DMS53 (cell line): ENCODE data around the gene C8G.

Experiments
- DNase-seq: peaks from one replicate; lab custom pipeline; 2025; lab: John Stamatoyannopoulos, UW

The C8G gene

DNA sequence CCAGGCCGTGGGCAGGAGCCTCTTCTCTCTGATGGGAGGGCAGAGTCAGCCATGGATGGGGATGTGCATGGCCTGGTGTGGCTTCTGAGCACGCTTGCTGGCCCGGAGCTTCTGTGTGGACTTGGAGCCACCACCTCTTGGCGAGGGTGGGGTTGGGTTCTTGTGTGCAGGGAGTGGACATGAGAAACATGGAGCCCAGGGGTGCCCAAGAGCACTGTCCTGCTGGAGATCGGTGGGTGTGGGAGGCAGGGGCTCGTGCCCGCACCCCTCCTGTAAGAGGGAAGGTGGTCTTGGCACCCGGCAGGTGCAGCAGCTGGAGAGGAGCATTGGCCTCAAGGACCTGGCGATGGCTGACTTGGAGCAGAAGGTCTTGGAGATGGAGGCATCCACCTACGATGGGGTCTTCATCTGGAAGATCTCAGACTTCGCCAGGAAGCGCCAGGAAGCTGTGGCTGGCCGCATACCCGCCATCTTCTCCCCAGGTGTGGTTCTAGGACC, 24.3 kb upstream of the C8G start:
- DNase-seq, result no peak

DNA sequence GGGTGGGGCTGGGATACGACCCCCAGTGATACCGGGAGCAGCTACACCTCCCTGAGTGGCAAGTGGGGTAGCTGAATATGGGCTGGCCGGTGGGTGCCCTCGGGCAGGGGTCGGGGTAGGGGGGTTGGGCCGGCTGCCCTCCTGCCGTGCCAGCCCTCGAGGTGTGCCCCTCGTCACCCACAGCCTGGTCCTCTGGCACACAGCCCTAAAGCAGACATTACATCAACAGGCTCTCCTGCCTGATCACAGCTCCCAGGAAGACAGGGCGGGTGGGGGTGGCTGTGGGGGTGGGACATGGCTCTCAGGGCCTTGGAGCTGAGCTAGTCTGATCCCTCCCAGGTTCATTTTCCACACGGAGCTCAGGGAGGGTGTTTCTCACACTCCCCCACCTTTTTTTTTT, 23.7 kb upstream of the C8G start:
- DNase-seq, result no peak

DNA sequence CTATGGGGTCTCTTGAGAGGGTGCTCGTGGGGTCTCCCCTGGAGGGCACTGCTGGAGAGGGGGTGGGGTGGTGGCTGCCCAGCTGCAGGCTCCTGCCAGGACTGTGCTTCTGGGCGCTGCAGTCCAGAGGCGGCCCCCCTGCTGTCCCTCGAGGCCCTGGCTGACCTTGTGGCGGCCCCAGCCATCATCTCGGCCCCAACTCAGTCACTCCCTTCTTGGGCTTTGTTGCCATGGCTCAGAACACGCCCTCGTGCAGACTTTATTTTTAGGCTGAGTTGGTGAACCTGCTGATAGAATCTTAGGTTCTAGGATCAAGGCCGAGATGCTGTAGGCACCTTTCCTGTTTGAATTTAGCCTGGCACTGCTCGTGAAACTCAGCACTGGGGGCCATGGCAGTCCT, 23.3 kb upstream of the C8G start:
- DNase-seq, result no peak

DNA sequence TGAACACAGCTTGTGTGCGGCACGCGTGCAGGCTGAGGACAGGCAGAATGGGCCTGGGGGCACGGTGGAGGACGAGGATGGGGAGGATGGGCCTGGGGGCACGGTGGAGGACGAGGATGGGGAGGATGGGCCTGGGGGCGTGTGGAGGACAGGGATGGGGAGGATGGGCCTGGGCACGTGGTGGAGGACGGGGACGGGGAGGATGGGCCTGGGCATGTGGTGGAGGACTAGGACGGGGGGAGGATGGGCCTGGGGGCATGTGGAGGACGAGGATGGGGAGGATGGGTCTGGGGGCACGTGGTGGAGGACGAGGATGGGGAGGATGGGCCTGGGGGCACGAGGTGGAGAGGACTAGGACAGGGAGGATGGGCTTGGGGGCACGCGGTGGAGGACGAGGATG, 22.5 kb upstream of the C8G start:
- DNase-seq, result no peak

DNA sequence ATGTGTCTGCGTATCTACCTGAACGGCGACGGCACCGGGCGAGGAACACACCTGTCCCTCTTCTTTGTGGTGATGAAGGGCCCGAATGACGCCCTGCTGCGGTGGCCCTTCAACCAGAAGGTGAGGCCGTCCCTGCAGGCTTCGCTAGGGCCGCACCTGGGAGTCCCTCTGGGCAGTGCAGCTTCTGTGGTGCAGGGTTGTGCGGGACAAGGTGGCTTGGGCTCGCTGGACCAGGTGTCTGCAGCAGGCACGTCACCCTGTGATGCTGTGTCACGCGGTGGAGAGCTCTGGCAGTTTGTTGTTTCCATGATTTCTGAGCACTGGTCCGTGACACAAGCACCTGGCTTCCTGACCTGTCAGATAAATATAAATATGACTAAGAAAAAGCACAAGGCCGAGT, 21.2 kb upstream of the C8G start:
- peak; percentile 99 for DNase-seq

DNA sequence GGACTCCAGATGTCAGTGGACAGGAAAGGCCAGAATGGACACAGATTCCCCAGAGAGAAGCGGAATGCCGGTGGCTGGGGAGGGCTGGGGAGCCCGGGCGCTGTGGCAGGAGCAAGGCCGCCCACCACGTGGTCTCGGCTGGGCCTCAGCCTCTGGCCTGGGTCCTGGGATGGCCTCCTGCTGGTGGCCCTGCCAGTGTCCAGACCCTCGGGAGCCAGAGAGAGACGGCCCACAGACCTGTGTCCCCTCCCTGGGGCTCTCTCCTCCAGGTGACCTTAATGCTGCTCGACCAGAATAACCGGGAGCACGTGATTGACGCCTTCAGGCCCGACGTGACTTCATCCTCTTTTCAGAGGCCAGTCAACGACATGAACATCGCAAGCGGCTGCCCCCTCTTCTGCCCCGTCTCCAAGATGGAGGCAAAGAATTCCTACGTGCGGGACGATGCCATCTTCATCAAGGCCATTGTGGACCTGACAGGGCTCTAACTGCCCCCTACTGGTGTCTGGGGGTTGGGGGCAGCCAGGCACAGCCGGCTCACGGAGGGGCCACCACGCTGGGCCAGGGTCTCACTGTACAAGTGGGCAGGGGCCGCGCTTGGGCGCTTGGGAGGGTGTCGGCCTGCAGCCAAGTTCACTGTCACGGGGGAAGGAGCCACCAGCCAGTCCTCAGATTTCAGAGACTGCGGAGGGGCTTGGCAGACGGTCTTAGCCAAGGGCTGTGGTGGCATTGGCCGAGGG, 19.5 kb upstream of the C8G start:
- DNase-seq, result no peak

DNA sequence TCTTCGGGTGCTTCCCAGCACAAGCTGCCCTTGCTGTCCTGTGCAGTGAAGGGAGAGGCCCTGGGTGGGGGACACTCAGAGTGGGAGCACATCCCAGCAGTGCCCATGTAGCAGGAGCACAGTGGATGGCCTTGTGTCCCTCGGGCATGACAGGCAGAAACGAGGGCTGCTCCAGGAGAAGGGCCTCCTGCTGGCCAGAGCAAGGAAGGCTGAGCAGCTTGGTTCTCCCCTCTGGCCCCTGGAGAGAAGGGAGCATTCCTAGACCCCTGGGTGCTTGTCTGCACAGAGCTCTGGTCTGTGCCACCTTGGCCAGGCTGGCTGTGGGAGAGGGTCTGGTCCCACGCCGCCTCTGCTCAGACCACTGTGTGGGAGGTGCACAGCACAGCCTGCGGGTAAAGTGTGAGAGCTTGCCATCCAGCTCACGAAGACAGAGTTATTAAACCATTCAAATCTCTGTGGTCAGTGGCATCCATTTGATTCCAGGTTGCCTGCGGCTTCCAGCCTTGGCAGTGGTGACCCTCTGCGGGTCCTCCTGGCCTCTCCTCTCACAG, 18.8 kb upstream of the C8G start:
- no peak for DNase-seq

DNA sequence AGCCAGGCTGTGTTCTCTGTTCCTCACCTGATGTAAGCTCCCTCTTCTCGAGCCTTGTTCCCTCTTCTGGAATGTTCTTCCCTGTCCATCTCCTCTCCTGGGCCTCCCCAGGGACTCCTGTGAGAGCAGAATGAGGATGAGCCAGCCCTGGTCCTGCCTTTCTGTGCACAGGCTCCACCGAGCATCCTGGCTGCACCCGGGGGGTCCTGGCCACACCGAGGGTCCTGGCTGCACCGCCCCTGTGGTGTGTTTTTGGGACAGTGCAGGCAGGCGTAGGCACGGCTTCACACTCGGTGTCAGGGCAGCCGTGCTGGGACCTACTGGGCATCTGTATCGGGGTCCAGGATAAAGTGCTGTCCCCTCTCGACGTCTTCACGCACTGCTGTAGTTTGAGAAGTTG, 18.3 kb upstream of the C8G start:
- DNase-seq, result no peak

DNA sequence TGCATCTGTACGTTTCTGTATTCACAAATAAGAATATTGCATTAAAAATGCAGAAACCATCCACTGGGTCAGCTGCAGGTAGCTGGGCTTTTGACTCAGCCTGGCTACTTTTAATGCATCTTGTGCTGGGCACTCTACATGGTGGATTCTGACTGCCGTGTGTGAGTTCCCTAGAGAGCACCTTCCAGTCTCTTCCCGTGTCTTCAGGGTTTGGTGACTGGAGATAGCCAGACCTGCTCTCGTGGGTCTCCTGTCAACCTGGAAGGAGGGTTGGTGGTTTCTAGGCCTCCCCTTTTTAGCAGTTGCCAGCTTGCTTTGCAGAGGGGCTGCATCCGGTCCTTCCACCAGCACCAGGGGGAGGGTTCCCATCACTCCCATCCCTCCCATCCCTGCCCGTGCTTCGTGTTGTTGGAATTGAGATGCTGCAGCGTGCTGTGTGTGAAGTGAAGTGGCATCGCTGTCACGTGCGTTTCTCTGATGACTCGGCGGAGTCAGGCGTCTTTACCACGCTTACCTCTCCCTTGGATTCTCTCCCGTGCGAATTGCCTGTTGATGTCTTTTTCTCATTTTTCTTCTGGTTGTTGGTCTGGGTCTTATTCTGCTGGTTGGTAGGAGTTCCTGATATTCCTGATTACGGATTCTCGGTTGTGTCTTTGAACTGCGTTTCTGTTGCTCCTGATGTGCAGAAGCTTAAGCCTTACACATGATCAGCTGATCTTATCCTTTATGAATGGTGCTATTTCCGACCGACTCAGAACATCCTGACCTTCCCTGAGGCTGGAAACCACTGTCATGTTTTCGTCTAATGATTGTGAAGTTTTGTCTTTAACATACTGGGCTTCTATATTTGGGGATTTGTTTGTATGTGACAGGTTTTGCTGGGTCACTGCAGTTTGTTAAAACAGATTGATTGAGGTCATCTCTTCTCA, 17.4 kb upstream of the C8G start:
- no peak for DNase-seq

DNA sequence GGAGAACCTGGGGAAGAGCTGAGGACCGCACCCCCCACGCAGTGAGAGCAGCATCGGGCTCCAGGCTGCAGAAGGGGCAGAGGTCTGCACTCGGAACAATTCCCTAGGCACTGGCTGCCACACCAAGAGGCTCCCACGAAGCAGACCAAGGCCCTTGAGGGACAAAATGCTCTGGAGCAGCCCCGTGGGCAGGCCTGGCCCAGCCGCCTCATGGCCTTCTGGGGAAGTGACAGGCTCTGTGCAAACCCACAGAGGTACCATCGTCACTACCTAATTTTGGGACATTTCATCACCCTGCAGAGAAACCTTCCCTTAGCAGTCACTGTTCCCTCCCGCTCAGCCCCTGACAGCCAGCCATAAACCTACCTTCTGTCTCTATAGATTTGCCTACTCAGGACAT, 16.5 kb upstream of the C8G start:
- no peak for DNase-seq

DNA sequence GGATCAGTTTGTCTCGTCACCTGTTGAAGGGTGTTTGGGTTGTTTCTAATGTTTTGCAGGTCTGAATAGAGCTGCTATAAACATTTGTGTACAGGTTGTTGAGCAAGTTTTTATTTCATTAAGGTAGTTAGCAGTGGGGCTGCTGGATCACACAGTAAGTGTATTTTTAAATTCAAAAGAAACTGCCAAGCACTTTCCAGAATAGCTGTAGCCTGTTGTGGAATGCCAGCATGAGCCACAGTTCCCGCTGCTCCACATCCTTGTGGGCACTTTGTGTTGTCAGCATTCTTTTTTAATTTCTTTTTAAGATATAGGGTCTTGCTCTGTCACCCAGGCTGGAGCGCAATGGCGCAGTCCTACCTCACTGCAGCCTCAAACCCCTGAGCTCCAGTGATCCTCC, 15.0 kb upstream of the C8G start:
- DNase-seq, result no peak

DNA sequence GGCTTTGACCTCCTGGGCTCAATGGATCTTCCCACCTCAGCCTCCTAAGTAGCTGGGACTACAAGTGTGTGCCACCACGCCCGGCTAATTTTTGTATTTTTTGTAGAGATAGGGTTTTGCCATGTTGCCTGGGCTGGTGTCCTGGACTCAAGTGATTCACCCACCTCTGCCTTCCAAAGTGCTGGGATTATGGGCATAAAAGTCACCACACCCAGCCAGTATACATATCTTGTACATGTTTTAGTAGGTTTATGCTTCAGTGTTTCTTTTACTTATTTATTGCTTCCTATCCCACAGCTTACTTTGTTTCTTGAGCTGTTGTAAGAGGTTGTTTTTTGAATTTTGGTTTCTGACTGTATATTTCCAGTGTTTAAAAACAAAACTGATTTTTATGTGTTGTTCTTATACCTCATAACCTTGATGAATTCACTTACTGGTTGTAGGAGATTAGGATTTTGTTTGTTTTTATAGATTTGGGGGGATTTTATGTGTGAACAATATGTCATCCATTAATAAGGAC, 13.4 kb upstream of the C8G start:
- no peak for DNase-seq

DNA sequence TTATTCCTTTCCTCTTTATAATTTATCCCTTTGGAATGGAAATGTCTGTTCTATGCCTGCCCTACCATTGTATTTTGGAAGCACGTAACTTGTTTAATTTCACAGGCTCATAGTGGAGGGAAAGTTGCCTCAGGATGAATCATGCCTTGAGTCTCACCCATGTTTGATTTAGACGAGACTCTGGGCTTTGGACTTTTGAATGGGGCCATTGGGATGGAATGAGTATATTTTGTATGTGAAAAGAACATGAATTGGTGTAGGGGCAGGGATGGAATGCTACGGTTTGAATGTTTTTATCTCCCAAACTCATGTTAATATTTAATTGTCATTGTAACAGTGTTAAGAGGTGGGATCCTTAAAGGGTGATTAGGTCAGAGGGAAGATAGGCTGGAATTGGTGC, 10.8 kb upstream of the C8G start:
- no peak for DNase-seq

DNA sequence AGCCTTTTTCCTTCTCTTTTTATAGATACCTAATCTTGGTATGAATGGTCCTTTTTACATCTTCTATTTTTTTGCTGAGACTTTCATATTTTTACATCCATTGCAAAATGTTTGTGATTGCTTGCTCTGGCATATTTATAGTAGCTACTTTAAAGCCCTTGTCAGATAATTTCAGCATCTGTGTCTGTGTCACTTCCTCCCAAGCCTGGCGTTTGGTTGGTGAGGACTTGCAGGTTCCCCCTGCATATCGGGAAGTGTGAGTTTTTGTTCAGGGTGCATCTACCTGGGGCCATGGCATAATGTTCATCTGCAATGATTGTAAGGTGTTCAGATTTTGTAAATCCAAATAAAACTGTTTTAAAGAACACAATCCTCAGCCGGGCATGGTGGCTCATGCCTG, 9.4 kb upstream of the C8G start:
- no peak for DNase-seq

DNA sequence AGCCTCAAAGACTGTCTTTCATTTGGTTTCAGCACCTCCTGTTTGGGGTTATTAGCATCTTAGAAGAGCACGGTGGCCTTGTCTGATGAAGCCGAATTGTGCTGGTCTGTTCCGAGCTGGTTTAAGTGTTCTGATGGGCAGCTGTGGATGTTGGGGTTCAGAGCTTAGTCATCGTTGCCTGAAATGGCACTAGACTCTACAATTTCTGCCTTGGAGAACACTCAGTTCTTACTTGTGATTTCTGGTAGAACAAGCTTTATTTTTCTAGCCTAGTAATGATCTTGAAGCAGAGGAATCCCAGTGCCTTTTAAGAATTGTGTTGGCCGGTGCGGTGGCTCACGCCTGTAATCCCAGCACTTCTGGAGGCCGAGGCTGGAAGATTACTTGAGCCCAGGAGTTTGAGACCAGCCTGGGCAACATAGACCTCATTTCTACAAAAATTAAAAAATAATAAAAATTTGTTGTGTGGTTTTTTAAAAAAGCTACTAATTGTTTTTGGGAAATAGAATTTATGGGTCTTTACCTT, 8.3 kb upstream of the C8G start:
- DNase-seq, result no peak

DNA sequence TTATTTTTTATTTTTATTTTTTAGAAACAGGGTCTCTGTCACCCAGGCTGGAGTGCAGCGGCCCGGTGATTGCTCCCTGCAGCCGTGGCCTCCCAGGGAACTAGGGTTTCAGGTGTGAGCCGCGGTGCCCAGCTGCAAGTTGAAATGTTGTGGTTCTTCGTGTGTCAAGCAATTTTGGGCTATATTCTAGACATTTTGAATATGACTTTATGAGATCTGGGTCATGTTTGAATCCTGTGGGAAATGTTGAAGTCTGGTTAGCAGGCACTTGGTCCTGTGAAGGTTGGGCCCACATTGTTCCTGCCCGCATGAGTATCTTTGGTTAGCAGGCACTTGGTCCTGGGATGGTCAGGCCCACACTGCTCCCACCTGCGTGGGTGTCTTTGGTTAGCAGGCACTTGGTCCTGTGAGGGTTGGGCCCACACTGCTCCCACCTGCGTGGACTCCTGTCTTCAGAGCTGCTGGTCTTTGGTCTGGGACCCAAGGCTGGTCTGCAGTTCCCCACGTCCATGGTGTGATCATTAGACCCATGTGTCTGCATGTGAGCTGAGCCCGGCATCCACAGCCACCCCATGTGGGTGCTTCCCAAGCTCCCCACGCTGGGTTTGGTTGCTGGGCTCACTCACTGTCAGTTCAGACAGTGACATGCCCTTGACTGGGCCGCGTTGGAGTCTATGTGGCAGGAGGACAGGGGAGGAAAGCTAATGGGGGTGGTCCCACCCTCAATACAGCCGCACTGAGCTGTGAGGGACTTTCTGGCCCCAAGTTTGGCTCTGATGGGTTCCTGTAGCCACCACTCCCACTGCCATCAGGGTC, 7.6 kb upstream of the C8G start:
- DNase-seq, result no peak

DNA sequence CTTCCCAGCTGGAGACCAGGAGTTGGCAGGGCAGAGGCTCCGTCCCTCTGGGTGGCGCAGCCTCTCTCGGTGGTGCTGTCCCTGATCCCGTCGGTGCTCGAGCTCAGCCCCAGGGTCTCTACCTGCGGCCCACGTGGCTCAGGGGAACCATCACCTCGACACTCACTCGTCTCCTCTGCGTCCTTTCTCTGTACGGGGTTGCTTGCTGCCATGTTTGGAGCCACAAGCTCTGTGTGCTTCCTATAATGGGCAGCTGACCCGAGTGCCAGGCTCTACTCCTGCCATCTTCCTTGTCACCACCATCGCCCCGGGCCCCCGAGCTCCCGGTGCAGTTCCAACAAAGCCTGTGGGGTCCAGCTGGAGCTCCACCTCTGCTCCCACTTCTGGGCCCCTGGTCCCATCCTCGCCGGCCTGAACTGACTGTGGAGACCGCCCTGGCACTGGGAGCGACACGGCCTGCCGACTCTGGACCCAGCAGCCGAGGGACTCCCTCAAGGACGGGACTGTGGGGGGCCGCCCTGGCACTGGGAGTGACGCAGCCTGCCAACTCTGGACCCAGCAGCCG, 5.5 kb upstream of the C8G start:
- DNase-seq, result no peak

DNA sequence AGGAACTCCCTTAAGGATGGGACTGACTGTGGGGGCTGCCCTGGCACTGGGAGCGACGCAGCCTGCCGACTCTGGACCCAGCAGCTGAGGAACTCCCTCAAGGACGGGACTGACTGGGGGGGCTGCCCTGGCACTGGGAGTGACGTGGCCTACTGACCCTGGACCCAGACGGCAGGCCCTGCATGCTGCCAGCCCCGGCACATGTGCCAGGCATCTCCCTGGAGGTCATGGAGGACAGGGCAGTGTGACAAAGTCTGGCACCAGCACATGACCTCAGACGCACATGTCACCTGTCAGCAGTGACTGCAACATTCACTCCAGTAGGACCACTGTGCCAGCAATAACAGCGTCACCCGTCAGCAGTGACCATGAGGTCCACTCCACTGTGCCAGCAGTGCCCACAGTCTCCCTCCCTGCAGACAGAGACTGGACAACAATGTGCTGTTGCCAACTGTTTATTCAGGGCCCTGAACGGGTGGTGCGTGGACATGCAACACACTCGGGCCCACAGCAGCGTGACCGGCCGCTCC, 5.0 kb upstream of the C8G start:
- DNase-seq, result peak; percentile 46

DNA sequence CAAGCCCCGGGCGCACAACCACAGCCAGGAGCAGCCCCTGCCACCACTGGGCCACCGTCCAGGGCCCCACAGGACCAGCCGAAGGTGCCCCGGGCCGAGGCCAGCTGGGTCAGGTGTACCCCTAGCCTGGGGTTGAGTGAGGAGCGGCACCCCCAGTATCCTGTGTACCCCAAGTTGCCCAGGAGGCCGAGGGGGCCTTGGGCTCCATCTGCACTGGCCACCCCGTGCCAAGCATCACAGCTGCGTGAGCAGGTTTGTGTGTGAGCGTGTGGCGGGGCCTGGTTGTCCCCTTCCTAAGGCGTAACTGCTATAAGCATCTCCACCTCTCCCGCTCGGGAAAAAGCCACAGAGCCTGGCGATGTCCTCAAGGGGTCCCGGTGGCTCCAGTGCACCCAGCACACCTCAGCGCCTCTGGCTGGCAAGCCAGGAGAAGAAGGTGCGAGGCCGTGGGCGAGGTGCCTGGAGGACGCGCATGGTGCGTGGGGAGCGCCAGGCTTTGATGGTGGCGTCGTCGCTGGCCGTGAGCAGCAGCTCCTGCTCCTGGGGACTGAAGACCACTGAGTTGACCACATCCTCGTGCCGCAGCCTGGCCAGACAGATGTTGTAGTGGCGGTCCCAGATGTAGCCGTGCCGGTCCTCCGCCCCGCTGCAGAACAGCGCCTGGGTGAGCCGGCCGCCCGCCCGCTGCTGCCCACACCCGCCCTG, 4.4 kb upstream of the C8G start:
- DNase-seq, result no peak
